GM13976 (cell line): ENCODE results near the gene SOX6.

Experiments
- DNase-seq: peaks from one replicate; pipeline ENCODE4 v3.0.0; 2012; ENCODE audit warnings: low spot score
- CTCF ChIP-seq: IDR thresholded peaks from 2 replicates; pipeline ENCODE4 v1.5.1; 2012; ENCODE audit warnings: borderline replicate concordance, mild to moderate bottlenecking; ENCODE audit not compliant: insufficient read depth; ENCODE audit errors: extremely low read depth, missing control alignments, control extremely low read depth
- in situ Hi-C: fragments of 300-500 bp; cut with MboI; formaldehyde crosslinking; loops from one replicate; pipeline ENCODE4 v1.12.0; 2022; ENCODE audit warnings: low sequenced_read_pairs, mixed read lengths, inconsistent platforms; ENCODE audit not compliant: unreplicated experiment

SOX6 gene

GRCh38 chr11:15988016-15988550, 368.3 kb downstream of the SOX6 start:
- TF ChIP-seq CTCF = no peak
- no peak for DNase-seq
- in situ Hi-C loops = no loop called here

DNA sequence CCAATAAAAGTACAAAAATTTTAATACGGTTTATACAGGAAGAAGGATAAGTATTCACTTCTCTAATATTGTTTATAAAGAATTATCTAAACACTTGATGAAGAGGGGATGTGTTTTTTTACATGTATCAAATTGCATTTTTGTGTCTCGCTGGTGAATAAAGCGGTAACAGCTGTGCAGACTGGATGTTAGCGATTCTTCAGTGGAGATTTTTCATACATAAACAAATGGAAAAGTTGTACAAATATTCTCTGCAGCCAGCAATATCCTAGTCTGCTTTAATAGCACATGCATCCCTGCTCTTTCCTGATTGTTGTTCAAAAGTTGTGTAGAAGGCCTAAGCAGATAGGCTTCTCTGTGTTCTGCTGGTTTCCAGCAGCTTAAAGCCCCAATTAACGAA, 369.3 kb downstream of the SOX6 start:
- in situ Hi-C loops = no loop called here
- DNase-seq = no peak
- no peak for TF ChIP-seq CTCF

GRCh38 chr11:15985860-15986139, 370.5 kb downstream of the SOX6 start:
- no peak for TF ChIP-seq CTCF
- in situ Hi-C loops = no loop called here
- no peak for DNase-seq

- TF ChIP-seq CTCF = no peak
- DNase-seq = no peak
- in situ Hi-C loops = no loop called here
Measured at GRCh38 chr11:15985127-15985859, 371.1 kb downstream of the SOX6 start.

- no peak for TF ChIP-seq CTCF
- in situ Hi-C loops = no loop called here
- DNase-seq = no peak
Measured at GRCh38 chr11:15981292-15981691, 375.1 kb downstream of the SOX6 start.

DNA sequence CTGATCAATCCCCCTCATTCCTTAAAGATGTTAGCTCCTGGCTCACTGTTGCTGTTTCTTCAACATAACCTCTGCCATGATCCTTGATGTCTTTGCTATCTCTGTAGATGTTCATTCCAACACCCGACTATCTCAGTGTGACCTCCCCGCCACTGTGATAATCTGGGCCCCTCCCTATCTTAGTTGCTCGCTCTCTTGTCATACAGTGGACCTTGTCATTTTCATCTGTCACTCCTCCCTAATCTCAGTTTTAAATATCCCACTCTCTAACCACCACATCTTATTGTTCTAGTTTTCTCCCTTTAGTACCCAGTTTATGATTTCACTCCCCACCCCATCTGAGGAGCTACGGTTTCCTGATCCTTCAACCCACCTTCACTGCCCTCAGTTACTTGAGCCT, 379.2 kb downstream of the SOX6 start:
- in situ Hi-C loops = no loop called here
- no peak for DNase-seq
- no peak for TF ChIP-seq CTCF
